Activated CD4-positive, alpha-beta T cell treated with anti-CD3 and anti-CD28 coated beads, Interleukin-2, amount 10 ng/mL, durations not matched to agents 7 days and 5 days (primary cell): ENCODE measurements around the gene CCDC85B. TPM values are rescaled to one million over a fixed set of nuclear protein-coding genes. Genes with fewer than 3 reads are reported as not detected.

Source experiments
- CTCF ChIA-PET: fragments of 350-600 bp; sonication (Branson Sonifier 250); formaldehyde crosslinking; loops from one replicate; lab custom pipeline; 2021; ENCODE audit warnings: antibody characterized with exemption; lab: Charles Lee
- POLR2A ChIA-PET: fragments of 350-600 bp; sonication (Branson Sonifier 250); formaldehyde crosslinking; loops from one replicate; lab custom pipeline; 2021; ENCODE audit warnings: antibody characterized with exemption; lab: Charles Lee
- DNase-seq: peaks from one replicate; pipeline ENCODE4 v3.0.0-alpha.2; 2020
- H3K27ac Mint-ChIP-seq: one replicate; pipeline ENCODE4 v1.8.0; 2021; ENCODE audit warnings: mild to moderate bottlenecking, moderate library complexity, mixed read lengths
- H3K27me3 Mint-ChIP-seq: one replicate; pipeline ENCODE4 v1.8.0; 2021; ENCODE audit warnings: mixed read lengths
- H3K36me3 Mint-ChIP-seq: one replicate; pipeline ENCODE4 v1.8.0; 2021; ENCODE audit warnings: low read depth, mixed read lengths
- H3K4me1 Mint-ChIP-seq: one replicate; pipeline ENCODE4 v1.8.0; 2021; ENCODE audit warnings: mixed read lengths
- H3K4me3 Mint-ChIP-seq: one replicate; pipeline ENCODE4 v1.8.0; 2021; ENCODE audit warnings: mild to moderate bottlenecking, moderate library complexity, mixed read lengths
- H3K9me3 Mint-ChIP-seq: one replicate; pipeline ENCODE4 v1.8.0; 2021; ENCODE audit warnings: mixed read lengths
- total RNA-seq, 2 experiments: library from RNA; stranded (reverse); gene quantifications; one replicate each; pipeline ENCODE4 v1.2.3, GENCODE V29; 2021

The CCDC85B gene
- total RNA-seq, 2 experiments from 2014 or later = 39.4 to 56.7 TPM

GRCh38 chr11:65894034-65894591 lies 3.6 kb downstream of the CCDC85B start:
- POLR2A ChIA-PET = interaction anchor here (0.7 to 1.0 kb wide), 3 partner anchors 33 to 175 kb away, joined by 3 to 6 read pairs (median 5); partner anchors contain the start of gene CFL1
- Mint-ChIP-seq H3K9me3 (no peaks in the 10 kb centered on the region), H3K36me3 (peaks cover 5% of the 10 kb centered on the region), H3K4me1 (peaks cover 58% of the 10 kb centered on the region), H3K27me3 (no peaks in the 10 kb centered on the region), H3K4me3 (peak overlapping the region; percentile 90), H3K27ac (peak overlapping the region; percentile 87)
- CTCF ChIA-PET = interaction anchor here (0.6 to 24.2 kb wide), 7 partner anchors 9 to 189 kb away, joined by 3 to 590 read pairs (median 3); partner anchors contain the start of genes C11orf68, CFL1, CTSW and EFEMP2
- peak; percentile 54 for DNase-seq

- POLR2A ChIA-PET = no interaction called here
- DNase-seq = no peak
- Mint-ChIP-seq H3K4me3 (peak overlapping the region; percentile 37), H3K27ac (peak overlapping the region; percentile 50), H3K36me3 (peaks cover 5% of the 10 kb centered on the region), H3K9me3 (no peaks in the 10 kb centered on the region), H3K27me3 (no peaks in the 10 kb centered on the region), H3K4me1 (peaks cover 46% of the 10 kb centered on the region)
- CTCF ChIA-PET = interaction anchor here (1.1 to 24.2 kb wide), 3 partner anchors 7 to 26 kb away, joined by 6 to 590 read pairs (median 340); partner anchors contain the start of genes CCDC85B, CFL1, CTSW and EFEMP2
These were observed 5.1 kb downstream of the CCDC85B start for GRCh38 chr11:65895482-65895981.

GRCh38 chr11:65896034-65896999 lies 5.8 kb downstream of the CCDC85B start:
- Mint-ChIP-seq H3K36me3 (peaks cover 5% of the 10 kb centered on the region), H3K27me3 (no peaks in the 10 kb centered on the region), H3K4me1 (peaks cover 53% of the 10 kb centered on the region), H3K9me3 (no peaks in the 10 kb centered on the region), H3K4me3 (no peak overlapping the region), H3K27ac (peak overlapping the region; percentile 6)
- ChIA-PET CTCF (interaction anchor here (1.1 to 24.2 kb wide), 3 partner anchors 7 to 27 kb away, joined by 6 to 590 read pairs (median 340); partner anchors contain the start of genes CCDC85B, CFL1, CTSW and EFEMP2), POLR2A (no interaction called here)
- DNase-seq = no peak

- no peak for DNase-seq
- Mint-ChIP-seq H3K36me3 (peaks cover 5% of the 10 kb centered on the region), H3K4me1 (peaks cover 55% of the 10 kb centered on the region), H3K9me3 (no peaks in the 10 kb centered on the region), H3K4me3 (no peak overlapping the region), H3K27ac (peak overlapping the region; percentile 41), H3K27me3 (peaks cover under 1% of the 10 kb centered on the region)
- ChIA-PET POLR2A (no interaction called here), CTCF (interaction anchor here (24.0 to 24.2 kb wide), 2 partner anchors 8 to 27 kb away, joined by 340 to 590 read pairs; partner anchors contain the start of genes CCDC85B, CFL1, CTSW and EFEMP2)
These were observed 6.6 kb downstream of the CCDC85B start for GRCh38 chr11:65897020-65897471.

- ChIA-PET POLR2A (no interaction called here), CTCF (interaction anchor here (0.9 to 24.2 kb wide), 4 partner anchors 10 to 47 kb away, joined by 3 to 590 read pairs (median 172); partner anchors contain the start of genes CCDC85B, CFL1, CTSW and EFEMP2)
- Mint-ChIP-seq H3K4me3 (peak overlapping the region; percentile 69), H3K27me3 (peaks cover 8% of the 10 kb centered on the region), H3K36me3 (no peaks in the 10 kb centered on the region), H3K4me1 (peaks cover 42% of the 10 kb centered on the region), H3K27ac (peak overlapping the region; percentile 62), H3K9me3 (no peaks in the 10 kb centered on the region)
- DNase-seq = no peak
These were observed 8.3 kb downstream of the CCDC85B start for GRCh38 chr11:65898656-65899355.

- H3K9me3 Mint-ChIP-seq = no peaks in the 10 kb centered on the region
- POLR2A ChIA-PET = no interaction called here
- DNase-seq = peak; percentile 49
- peak overlapping the region; percentile 63 for H3K4me3 Mint-ChIP-seq
- H3K27ac Mint-ChIP-seq = peak overlapping the region; percentile 75
- CTCF ChIA-PET = interaction anchor here (1.3 to 24.2 kb wide), 4 partner anchors 11 to 48 kb away, joined by 3 to 590 read pairs (median 172); partner anchors contain the start of genes CCDC85B, CFL1, CTSW and EFEMP2
- H3K27me3 Mint-ChIP-seq = peaks cover 11% of the 10 kb centered on the region
- H3K36me3 Mint-ChIP-seq = no peaks in the 10 kb centered on the region
- peaks cover 36% of the 10 kb centered on the region for H3K4me1 Mint-ChIP-seq
These were observed 9.1 kb downstream of the CCDC85B start for GRCh38 chr11:65899356-65900124.

GRCh38 chr11:65900125-65900898 lies 9.8 kb downstream of the CCDC85B start, which contains the start of gene FOSL1:
Gene FOSL1, minus strand, starts transcription at chr11:65900388. Its CDS starts 49 bp downstream, at chr11:65900339.
- ChIA-PET CTCF (interaction anchor here (0.7 to 24.0 kb wide), 9 partner anchors 9 to 81 kb away, joined by 3 to 340 read pairs (median 5); partner anchors contain the start of genes CCDC85B and FIBP), POLR2A (interaction anchor here (0.6 to 0.9 kb wide), 2 partner anchors 10 to 12 kb away, joined by 3 to 5 read pairs; partner anchors contain the start of genes CCDC85B and FIBP)
- Mint-ChIP-seq H3K4me3 (peak within 1 kb of the TSS; percentile 63), H3K27me3 (peaks cover 11% of the 10 kb centered on the region), H3K4me1 (peaks cover 33% of the 10 kb centered on the region), H3K27ac (peak within 1 kb of the TSS; percentile 75), H3K9me3 (no peaks in the 10 kb centered on the region), H3K36me3 (no peaks in the 10 kb centered on the region)
- peak; percentile 93 for DNase-seq

GRCh38 chr11:65900899-65901180 lies 10.4 kb downstream of the CCDC85B start:
- Mint-ChIP-seq H3K36me3 (no peaks in the 10 kb centered on the region), H3K9me3 (no peaks in the 10 kb centered on the region), H3K4me3 (peak overlapping the region; percentile 56), H3K4me1 (peaks cover 28% of the 10 kb centered on the region), H3K27me3 (peaks cover 12% of the 10 kb centered on the region), H3K27ac (peak overlapping the region; percentile 68)
- CTCF ChIA-PET = interaction anchor here (0.7 to 24.0 kb wide), 11 partner anchors 8 to 189 kb away, joined by 3 to 340 read pairs (median 5); partner anchors contain the start of genes CCDC85B, FIBP and KAT5
- POLR2A ChIA-PET = interaction anchor here (0.6 to 0.9 kb wide), 2 partner anchors 11 to 12 kb away, joined by 3 to 5 read pairs; partner anchors contain the start of genes CCDC85B and FIBP
- DNase-seq = no peak

- H3K36me3 Mint-ChIP-seq = no peaks in the 10 kb centered on the region
- H3K4me1 Mint-ChIP-seq = peaks cover 19% of the 10 kb centered on the region
- H3K9me3 Mint-ChIP-seq = no peaks in the 10 kb centered on the region
- DNase-seq = no peak
- CTCF ChIA-PET = interaction anchor here (1.0 to 24.0 kb wide), 5 partner anchors 14 to 265 kb away, joined by 3 to 340 read pairs (median 3); partner anchors contain the start of genes CCDC85B, FIBP, KAT5 and SIPA1
- peaks cover 19% of the 10 kb centered on the region for H3K27me3 Mint-ChIP-seq
- H3K4me3 Mint-ChIP-seq = no peak overlapping the region
- POLR2A ChIA-PET = no interaction called here
- no peak overlapping the region for H3K27ac Mint-ChIP-seq
These were observed 12.6 kb downstream of the CCDC85B start for GRCh38 chr11:65903068-65903481.

GRCh38 chr11:65903715-65904114 lies 13.2 kb downstream of the CCDC85B start:
- H3K27ac Mint-ChIP-seq = no peak overlapping the region
- ChIA-PET POLR2A (no interaction called here), CTCF (interaction anchor here (1.1 to 24.0 kb wide), 3 partner anchors 15 to 192 kb away, joined by 3 to 340 read pairs (median 8); partner anchors contain the start of genes CCDC85B, FIBP and KAT5)
- peaks cover 19% of the 10 kb centered on the region for H3K27me3 Mint-ChIP-seq
- H3K9me3 Mint-ChIP-seq = no peaks in the 10 kb centered on the region
- DNase-seq = no peak
- H3K4me1 Mint-ChIP-seq = peaks cover 19% of the 10 kb centered on the region
- H3K4me3 Mint-ChIP-seq = no peak overlapping the region
- H3K36me3 Mint-ChIP-seq = no peaks in the 10 kb centered on the region
